ENCODE data around the gene MARS1. TPM values are rescaled to one million over a fixed set of nuclear protein-coding genes. Genes with fewer than 3 reads are reported as not detected.

The MARS1 gene
- total RNA-seq, 2 experiments from 2014 or later: 203 to 204 TPM

DNA sequence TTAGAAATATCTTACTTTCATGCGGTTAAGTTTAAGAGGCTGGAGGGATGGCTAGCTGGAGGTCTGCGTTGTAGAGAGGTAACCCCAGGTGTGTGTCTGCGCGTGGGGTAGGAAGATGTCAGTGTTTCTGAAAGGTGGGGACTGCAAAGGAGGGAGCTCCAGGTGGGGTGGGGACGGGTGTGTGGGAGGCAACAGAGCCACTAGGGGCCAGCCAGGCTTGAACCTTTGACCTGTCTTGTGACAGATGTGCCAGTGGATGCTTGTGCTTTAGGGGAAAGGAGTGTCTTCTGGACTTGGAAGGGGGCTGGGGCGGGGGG, 27.4 kb upstream of the MARS1 start:
- POLR2A ChIA-PET: interaction anchor here (0.7 to 6.5 kb wide), 5 partner anchors 9 to 231 kb away, joined by 3 to 93 read pairs (median 4); partner anchors contain the start of genes ARHGAP9, DCTN2 and SHMT2
- Histone ChIP-seq H3K27ac (ENCODE audit: low read depth in 1 of 2, low read length in 2 of 2) (no peak overlapping the region), H3K4me3 (ENCODE audit: low read length) (peak overlapping the region; percentile 68), H3K36me3 (ENCODE audit: insufficient read depth, low read length) (no peaks in the 10 kb centered on the region), H3K27me3 (ENCODE audit: control insufficient read depth in 1 of 2, insufficient read depth in 2 of 2, low read length in 2 of 2) (peaks cover 9 to 14% of the 10 kb centered on the region in 2 experiments), H3K4me1 (ENCODE audit: insufficient read depth, low read length) (peaks cover 59% of the 10 kb centered on the region), H3K9me3 (ENCODE audit: control insufficient read depth in 1 of 2, insufficient read depth in 1 of 2, low read length in 2 of 2) (no peaks in the 10 kb centered on the region)
- CTCF ChIA-PET: interaction anchor here (4.6 kb wide), 1 partner anchor 15 kb away, joined by 35 read pairs; no protein-coding TSS in a partner anchor
- peaks cover 26% of the 10 kb centered on the region for H3K27me3 Mint-ChIP-seq
- intact Hi-C loops (cut with DNase I, micrococcal nuclease): no loop called here
- peak overlapping the region; percentile 88 for H3K4me3 Mint-ChIP-seq
- ATAC-seq (ENCODE audit: poor library complexity) (no peak), DNase-seq (peak in 3 of 14 experiments; percentile 22 to 55 (median 50))
- H3K4me1 Mint-ChIP-seq (ENCODE audit: low read depth): peaks cover 50% of the 10 kb centered on the region
- H3K9me3 Mint-ChIP-seq: no peaks in the 10 kb centered on the region
- H3K36me3 Mint-ChIP-seq (ENCODE audit: low read depth): peaks cover 8% of the 10 kb centered on the region
- H3K27ac Mint-ChIP-seq: peak overlapping the region; percentile 52
- TF ChIP-seq, protein P1, sequence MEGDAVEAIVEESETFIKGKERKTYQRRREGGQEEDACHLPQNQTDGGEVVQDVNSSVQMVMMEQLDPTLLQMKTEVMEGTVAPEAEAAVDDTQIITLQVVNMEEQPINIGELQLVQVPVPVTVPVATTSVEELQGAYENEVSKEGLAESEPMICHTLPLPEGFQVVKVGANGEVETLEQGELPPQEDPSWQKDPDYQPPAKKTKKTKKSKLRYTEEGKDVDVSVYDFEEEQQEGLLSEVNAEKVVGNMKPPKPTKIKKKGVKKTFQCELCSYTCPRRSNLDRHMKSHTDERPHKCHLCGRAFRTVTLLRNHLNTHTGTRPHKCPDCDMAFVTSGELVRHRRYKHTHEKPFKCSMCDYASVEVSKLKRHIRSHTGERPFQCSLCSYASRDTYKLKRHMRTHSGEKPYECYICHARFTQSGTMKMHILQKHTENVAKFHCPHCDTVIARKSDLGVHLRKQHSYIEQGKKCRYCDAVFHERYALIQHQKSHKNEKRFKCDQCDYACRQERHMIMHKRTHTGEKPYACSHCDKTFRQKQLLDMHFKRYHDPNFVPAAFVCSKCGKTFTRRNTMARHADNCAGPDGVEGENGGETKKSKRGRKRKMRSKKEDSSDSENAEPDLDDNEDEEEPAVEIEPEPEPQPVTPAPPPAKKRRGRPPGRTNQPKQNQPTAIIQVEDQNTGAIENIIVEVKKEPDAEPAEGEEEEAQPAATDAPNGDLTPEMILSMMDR (IDR thresholded peaks at IDR 0.05): no peak

GRCh38 chr12:57460841-57461275, 27.0 kb upstream of the MARS1 start:
- Mint-ChIP-seq H3K4me3 (peak overlapping the region; percentile 94), H3K27ac (peak overlapping the region; percentile 52)
- intact Hi-C loops (cut with DNase I, micrococcal nuclease): no loop called here

GRCh38 chr12:57461276-57461916, 26.5 kb upstream of the MARS1 start:
- intact Hi-C loops (cut with DNase I, micrococcal nuclease): no loop called here
- H3K36me3 ChIP-seq (ENCODE audit: insufficient read depth, low read length): no peaks in the 10 kb centered on the region
- POLR2A ChIA-PET: interaction anchor here (0.7 to 6.5 kb wide), 7 partner anchors 8 to 1494 kb away, joined by 3 to 93 read pairs (median 5); partner anchors contain the start of genes ARHGAP9, DCTN2 and SHMT2
- H3K9me3 ChIP-seq (ENCODE audit: control insufficient read depth in 1 of 2, insufficient read depth in 1 of 2, low read length in 2 of 2): no peaks in the 10 kb centered on the region
- no peak overlapping the region for H3K27ac Mint-ChIP-seq
- peaks cover 52% of the 10 kb centered on the region for H3K4me1 ChIP-seq (ENCODE audit: insufficient read depth, low read length)
- H3K36me3 Mint-ChIP-seq (ENCODE audit: low read depth): peaks cover 8% of the 10 kb centered on the region
- peak overlapping the region; percentile 94 for H3K4me3 Mint-ChIP-seq
- no peaks in the 10 kb centered on the region for H3K9me3 Mint-ChIP-seq
- TF ChIP-seq, protein P1 (IDR thresholded peaks at IDR 0.05): no peak
- ATAC-seq (ENCODE audit: poor library complexity): no peak
- H3K4me3 ChIP-seq (ENCODE audit: low read length): peak overlapping the region; percentile 52
- no peak overlapping the region for H3K27ac ChIP-seq (ENCODE audit: low read depth in 1 of 2, low read length in 2 of 2)
- CTCF ChIA-PET: interaction anchor here (0.8 to 4.6 kb wide), 3 partner anchors 10 to 19 kb away, joined by 3 to 35 read pairs (median 10); partner anchors contain the start of gene ARHGAP9
- H3K27me3 ChIP-seq (ENCODE audit: control insufficient read depth in 1 of 2, insufficient read depth in 2 of 2, low read length in 2 of 2): peaks cover 9 to 14% of the 10 kb centered on the region in 2 experiments
- peaks cover 26% of the 10 kb centered on the region for H3K27me3 Mint-ChIP-seq
- DNase-seq: peak in 5 of 14 experiments; percentile 24 to 59 (median 49)
- H3K4me1 Mint-ChIP-seq (ENCODE audit: low read depth): peaks cover 50% of the 10 kb centered on the region

More at GRCh38 chr12:57460841-57461275, 27.0 kb upstream of the MARS1 start:
- peak overlapping the region; percentile 52 for H3K4me3 ChIP-seq (ENCODE audit: low read length)
- H3K4me1 ChIP-seq (ENCODE audit: insufficient read depth, low read length): peaks cover 57% of the 10 kb centered on the region
- no peak overlapping the region for H3K27ac ChIP-seq (ENCODE audit: low read depth in 1 of 2, low read length in 2 of 2)
- peaks cover 26% of the 10 kb centered on the region for H3K27me3 Mint-ChIP-seq
- ChIA-PET CTCF (interaction anchor here (4.6 kb wide), 1 partner anchor 15 kb away, joined by 35 read pairs; no protein-coding TSS in a partner anchor), POLR2A (interaction anchor here (0.7 to 6.5 kb wide), 5 partner anchors 9 to 231 kb away, joined by 3 to 93 read pairs (median 4); partner anchors contain the start of genes ARHGAP9, DCTN2 and SHMT2)
- peak in 1 of 14 experiments; percentile 53 for DNase-seq
- H3K36me3 Mint-ChIP-seq (ENCODE audit: low read depth): peaks cover 8% of the 10 kb centered on the region
- H3K9me3 ChIP-seq (ENCODE audit: control insufficient read depth in 1 of 2, insufficient read depth in 1 of 2, low read length in 2 of 2): no peaks in the 10 kb centered on the region
- H3K27me3 ChIP-seq (ENCODE audit: control insufficient read depth in 1 of 2, insufficient read depth in 2 of 2, low read length in 2 of 2): peaks cover 9 to 14% of the 10 kb centered on the region in 2 experiments
- no peaks in the 10 kb centered on the region for H3K9me3 Mint-ChIP-seq
- TF ChIP-seq, protein P1 (IDR thresholded peaks at IDR 0.05): no peak
- ATAC-seq (ENCODE audit: poor library complexity): no peak
- H3K4me1 Mint-ChIP-seq (ENCODE audit: low read depth): peaks cover 52% of the 10 kb centered on the region
- H3K36me3 ChIP-seq (ENCODE audit: insufficient read depth, low read length): no peaks in the 10 kb centered on the region
